NCI-H1092 (cell line): ENCODE data around the gene EXOC4.

Experiments
- DNase-seq: peaks from one replicate; lab custom pipeline; 2025; lab: John Stamatoyannopoulos, UW

The EXOC4 gene

DNA sequence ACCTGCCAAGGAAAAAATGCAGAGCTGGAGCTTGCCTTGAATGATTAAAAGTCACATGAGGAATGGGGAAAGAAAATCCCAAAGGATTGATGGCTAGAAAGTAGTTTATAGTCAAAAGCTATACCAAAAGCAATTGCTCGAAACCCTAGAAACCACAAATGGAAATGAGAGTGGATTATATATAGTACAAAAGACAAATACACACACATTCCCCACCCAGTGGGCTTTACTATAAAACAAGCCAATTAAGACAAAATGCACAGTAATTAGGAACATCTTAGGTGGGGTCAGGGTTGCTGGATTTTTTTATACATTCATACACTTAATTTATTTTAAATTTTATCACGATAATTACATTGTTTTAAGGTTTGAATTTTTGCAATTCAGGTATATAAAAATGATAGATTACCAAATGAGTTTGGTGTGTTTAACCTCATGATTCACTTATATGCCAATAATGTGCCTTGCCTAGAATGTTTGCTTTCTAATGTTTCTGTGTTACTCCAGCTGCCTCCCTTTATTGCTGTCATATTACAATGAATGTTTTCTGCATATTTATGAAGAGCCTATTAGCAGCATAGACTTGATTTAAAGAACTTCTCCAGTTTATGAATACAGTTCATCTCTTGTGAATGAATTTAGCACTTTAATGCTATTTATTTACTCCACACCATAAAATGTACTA lies 421.3 kb downstream of the EXOC4 start:
- no peak for DNase-seq

DNA sequence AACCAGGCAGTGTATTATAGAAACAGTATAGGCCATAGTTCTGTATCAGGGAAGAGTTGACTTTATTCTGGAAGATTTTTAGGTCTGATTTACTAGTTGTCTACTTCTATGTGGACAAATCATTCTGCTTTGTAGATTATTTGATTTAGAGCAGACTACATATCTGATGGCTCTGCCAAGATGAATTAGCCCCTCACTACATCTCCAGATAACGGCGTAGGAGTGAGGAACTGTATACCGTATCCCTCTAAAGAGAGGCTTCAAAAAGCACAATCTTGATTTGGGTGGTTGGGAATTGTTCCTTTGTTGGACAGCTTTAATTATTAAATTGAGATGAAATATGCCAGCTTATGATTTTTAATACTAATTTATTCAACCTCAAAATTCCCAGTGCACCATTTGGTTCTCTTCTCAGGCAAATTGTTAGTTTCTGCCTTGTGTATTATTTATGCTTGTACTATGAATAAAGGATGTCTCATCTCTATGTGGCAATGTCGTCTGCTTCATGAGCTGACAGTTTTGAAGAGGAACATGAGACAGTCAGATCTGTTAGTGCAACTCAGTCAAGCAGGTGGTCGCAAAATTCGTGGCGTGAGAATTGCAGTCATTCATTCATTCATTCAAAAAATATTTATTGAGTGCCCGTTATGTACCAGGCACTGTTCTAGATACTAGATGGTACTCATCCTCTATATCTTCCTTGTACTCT lies 422.8 kb downstream of the EXOC4 start:
- no peak for DNase-seq

DNA sequence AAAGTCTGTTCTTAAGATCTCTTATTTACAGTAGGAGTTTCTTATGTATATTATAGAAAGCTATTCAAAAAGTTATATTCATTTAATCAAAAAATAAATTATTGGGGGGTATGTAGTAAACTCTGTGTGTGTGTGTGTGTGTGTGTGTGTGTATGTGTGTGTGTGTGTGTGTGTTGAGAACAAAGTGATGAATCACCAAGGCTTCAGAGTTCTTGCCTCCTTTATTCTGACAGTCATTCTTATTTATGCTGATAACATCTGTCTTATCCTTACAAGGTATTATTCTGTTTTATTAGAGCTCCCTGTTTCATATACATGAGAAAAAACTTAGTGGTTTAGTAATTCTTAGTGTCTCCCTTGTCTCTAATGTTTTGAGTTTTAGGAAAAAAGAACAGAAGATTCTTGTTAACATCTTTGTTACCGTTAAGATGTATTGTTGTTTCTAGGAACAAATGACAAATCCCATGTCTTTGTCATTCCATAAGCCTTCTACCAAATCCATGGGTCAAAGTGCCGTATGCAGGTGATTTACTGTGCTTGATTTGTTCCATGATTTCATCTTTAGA lies 424.0 kb downstream of the EXOC4 start:
- no peak for DNase-seq

DNA sequence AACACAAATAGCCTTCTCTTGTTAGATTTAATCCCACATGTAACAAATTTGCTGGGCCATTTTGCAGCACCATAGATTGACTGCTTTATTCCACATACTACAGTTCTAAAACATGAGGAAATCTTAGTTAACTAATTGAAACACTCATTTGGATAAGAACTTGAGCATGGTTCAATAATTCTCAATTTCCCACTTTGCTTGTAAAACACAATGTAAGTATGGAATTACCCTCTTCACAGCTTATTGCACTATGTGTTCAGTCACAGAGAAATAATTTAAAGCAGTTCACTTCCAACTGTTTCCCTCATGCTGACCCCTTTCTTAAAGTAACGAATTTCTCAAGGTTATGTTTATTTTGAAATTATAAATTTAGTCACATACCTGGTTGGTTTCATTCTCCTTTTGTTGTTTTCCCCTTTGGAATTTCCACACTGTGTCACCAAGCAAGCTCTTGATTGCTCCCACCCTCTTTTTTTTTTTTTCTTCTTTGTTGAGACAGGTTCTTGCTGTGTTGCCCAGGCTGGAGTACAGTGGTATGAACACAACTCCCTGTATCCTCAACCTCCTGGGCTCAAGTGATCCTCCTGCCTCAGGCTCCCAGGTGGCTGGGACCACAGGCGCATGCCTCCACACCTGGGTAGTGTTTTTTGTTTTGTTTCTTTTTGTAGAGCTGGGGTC lies 425.4 kb downstream of the EXOC4 start:
- no peak for DNase-seq

DNA sequence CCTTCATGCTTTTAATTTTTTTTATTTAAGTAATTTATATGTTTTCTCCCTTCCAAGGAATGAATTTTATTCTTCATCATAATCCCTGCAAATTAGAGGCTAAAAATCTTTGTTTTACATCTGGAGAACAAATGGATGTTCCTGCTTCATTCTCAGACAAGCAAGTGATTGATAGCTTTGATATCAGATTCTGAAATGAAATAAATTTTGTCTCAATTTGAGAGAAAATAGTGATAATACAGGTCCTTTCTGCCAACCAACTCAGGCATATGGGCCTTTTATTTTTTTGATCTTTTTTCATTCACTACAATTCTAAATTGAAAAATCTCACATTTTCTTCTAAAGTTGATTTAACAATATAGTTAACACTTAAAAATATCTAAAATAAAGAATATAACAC lies 427.1 kb downstream of the EXOC4 start:
- no peak for DNase-seq

DNA sequence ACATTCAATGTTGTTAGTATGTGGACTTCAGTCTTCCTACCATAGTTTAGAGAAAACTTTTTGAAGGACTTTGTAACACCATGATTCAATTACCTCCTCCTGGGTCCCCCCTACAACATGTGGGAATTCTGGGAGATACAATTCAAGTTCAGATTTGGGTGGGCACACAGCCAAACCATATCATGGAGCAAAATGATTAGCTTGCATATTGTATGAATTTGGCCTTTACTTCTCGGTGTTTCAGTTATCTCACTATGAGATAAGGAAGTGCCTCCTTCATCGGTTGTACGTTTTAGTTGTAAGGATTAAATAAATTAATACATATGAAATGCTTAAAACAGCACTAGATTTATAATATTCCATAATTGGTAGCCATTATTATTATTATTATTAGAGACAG lies 428.7 kb downstream of the EXOC4 start:
- DNase-seq, result no peak

DNA sequence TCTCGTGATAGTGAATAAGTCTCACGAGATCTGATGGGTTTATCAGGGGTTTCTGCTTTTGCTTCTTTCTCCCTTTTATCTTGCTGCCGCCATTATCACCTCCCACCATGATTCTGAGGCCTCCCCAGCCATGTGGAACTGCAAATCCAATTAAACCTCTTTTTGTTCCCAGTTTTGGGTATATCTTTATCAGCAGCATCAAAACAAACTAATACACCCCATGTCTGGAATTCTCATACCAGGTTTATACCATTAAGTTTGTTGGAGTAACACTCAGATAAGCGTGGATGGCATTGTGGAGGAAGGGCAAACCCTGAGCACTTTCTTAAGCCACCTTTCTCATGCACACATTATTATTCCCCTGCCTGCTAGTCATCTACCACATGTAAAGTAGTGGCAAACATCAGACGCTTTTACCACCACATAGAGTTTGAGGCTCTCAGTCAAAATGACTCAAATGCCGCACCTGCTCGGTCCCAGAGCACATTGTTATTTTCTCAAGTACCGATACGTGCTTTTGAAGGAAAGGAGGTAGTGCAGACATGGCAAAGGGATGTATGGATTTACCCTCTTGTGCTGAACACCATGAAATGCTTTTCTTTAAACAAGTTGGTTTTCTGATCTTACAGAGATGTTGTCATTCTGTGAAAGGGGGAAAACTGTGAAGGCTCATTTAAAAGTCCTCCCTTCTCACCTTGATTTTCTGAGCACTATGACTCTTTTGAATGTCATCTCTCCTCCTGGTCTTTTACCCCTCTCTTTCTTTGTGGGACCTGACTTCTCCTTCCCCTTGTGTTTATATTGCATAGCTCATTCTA lies 429.7 kb downstream of the EXOC4 start:
- no peak for DNase-seq

DNA sequence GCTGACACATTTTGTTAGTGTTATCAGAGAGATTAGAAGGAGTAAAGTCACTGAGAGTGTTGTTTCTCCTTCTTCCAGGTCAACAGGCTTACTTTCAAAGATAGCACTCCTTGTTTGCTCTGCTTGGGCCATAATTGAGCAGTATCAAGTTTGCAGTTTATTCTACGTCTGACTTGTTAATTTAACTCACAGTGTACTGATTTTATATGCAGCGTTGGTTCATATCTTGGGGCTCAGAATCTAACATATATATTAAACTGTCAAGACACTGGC lies 430.2 kb downstream of the EXOC4 start:
- no peak for DNase-seq

DNA sequence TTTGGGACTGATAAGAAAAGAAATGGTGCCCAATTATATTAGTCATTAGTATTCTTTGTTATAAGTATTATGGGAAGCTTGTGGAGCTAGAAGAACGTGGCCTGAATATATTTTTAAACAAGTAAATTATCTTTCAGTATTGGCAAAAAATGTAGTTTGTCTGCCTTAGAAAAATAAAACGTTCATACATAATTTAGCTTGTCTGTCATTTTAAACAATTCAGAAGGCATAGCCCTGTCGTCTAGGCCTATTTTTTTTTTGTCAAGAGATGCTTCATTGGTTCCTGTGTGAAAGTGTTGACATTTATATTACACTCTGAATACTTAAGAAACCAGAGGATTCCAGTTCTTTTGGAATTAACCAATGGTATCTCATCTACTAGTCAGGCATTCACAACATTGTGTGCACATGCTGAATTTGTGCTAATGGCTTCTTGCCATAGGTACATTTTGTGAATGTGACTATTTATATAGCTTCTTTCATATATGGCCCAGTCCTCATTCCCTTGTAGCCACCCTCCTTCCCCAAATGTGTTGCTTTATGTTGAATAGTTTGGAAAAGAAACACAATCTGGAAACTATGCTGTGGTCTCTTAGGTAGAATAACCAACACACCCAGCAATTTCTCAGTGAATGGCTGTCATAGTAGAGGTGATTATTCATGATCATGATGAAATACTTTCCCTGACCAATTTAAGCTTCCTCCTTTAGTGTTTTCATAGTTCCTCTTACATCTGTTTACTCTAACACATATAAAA lies 435.8 kb downstream of the EXOC4 start:
- DNase-seq, result no peak

DNA sequence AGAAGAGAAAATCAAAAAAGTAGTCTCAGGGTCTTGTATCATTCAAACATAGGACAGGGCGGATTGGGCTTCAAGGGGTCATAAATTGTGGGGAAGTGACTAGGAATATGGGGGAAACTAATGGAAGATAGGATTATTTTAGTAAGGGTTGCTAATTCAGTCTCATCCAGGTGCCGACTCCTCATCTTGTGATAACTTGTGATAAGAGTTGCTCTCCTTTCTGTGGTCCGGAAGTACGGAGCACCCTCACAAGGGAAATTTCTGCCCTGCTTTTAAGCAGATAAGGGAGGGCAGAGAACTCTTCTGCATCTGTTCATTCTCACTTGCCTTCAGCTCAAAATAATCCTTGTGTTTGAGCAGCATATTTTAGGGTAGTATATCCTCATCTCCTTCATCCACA lies 437.9 kb downstream of the EXOC4 start:
- no peak for DNase-seq

DNA sequence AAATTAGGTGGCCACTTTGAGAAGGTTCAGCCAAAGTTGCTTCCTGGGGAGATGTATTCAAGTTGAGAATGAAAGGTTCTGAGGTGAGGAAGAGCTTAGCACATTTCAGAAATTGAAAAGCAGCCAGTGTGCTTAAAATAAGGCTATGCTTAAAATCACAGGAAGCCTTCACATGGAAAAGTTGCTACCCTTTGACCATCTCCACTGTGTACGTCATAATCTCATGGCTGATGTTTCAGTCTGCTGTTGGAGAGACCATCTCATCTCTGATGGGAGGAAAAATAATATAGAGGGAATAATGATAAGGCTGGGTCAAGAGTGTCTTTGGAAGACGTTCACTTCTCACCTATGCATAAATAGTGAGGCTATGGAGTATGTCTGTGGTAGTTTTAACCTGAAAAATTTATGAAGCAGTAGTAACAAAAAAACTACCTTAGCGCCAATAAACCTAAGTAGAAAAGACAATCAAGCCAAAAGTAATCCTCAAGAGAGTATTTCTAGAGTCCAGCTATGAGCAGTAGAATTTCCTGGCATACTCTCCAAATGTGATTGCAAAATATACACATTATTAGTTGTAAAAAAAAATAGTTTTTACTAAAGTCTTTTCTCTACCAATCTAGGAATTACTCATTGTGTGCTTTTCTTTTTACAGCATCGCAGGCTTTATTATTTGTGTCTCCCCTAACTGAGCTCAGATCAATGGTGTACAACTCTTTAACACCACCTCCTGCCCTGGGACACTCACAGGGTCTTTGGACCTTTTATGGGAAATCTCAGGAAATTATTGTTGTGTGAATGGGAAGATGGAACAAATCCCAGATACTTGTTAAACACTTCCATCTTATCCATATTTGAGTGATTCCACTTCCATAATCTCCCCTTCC lies 439.1 kb downstream of the EXOC4 start:
- DNase-seq, result no peak

DNA sequence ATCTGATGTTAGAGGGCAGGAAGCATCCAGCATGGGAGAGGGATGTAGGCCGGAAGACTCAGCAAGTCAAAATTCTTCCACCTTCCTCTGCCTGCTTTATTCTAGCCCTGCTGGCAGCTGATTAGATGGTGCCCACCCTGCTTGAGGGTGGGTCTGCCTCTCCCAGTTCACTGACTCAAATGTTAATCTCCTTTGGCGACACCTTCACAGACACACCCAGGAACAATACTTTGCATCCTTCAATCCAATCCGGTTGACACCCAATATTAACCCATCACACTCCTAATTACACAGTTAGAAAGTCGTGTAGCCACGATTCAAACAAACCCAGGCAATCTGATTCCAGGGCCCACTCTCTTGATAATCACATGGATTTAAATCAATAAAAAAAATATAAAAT lies 440.4 kb downstream of the EXOC4 start:
- DNase-seq, result no peak

DNA sequence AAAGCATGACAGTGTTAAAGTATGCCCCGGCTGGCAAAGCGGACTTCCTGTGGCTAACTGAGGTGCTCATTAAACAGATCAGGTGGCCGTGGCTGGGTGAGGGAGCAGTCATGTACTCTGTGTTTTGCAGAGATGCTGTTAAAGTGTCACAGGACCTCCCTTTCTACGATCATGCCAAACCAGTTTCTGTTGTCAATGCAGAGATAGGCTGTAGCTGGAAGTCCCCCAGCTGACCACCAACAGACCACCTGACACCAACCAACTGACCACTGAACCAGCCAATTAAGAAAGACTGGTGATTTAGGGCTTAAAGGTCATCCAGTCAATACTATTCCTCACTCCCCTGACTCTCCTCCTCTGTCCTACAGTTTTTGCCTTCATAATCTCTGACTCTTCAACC lies 443.2 kb downstream of the EXOC4 start:
- no peak for DNase-seq

DNA sequence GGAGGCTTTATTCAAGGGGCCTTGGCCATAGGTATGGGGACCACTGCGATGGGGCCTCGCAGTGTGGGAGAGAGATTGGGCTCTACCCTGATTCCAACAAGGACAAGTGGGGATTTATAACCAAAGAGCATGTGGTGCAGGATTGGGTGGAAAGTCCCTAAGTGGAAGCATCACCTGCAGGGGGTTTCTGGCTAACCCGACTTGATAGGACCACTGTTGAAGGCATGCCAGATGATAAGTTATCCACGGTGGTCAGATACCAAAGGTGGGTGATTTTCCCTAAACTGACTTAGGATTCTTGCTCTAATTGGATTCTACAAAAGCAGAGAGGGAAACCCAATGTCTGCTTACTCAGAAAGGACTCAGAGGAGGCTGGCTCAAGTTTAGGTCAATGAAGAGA lies 444.7 kb downstream of the EXOC4 start:
- DNase-seq, result no peak

DNA sequence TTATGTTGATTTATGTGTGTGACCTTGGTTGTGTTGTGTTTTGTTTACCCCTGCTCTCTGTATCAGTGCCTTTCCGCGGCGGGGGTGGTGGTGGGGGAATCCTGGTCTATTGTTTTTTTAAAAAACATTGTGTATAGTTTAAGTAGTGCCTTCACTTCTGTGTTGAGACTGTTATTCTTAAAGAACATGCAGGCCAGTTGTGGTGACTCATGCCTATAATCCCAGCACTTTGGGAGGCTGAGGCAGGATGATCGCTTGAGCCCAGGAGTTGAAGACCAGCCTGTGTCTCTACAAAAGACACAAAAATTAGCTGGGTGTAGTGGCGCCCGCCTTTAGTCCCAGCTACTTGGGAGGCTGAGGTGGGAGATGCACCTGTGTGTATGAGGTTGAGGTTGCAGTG lies 445.2 kb downstream of the EXOC4 start:
- no peak for DNase-seq

DNA sequence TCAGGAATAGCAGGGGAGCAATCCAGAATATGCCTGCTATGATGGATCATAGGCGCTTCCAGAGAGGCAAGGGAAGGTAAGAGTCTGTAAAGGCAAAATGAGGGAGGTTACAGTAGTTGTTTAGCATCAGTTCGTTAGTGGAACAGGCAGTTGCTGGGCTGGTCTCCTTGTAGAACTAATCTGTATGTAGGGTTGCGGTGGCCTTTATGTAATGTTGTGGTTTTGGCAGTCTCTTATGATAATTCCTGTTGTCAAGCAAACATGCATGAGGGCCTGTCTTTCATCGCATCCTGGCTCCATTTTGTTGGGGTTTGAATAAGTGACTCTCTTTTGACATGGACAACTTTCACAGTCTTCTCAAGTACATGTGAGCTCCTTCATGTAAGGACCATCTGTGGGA lies 446.5 kb downstream of the EXOC4 start:
- DNase-seq, result no peak

DNA sequence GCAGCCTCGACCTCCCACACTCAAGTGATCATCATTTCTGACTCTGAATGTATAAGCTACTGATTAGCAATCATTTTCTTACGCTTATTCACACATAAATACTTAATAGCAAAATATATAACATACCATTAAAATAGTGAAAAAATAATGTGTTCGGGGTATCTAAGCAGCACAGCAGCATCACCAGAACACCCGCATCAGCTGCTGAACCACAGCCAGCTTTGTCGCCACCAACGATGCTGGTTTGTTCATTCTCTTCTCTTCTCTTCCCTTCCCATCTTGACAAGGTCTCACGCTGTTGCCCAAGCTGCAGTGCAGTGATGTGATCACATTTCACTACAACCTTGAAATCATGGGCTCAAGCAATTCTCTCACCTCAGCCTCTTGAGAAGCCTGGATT lies 449.2 kb downstream of the EXOC4 start:
- no peak for DNase-seq

DNA sequence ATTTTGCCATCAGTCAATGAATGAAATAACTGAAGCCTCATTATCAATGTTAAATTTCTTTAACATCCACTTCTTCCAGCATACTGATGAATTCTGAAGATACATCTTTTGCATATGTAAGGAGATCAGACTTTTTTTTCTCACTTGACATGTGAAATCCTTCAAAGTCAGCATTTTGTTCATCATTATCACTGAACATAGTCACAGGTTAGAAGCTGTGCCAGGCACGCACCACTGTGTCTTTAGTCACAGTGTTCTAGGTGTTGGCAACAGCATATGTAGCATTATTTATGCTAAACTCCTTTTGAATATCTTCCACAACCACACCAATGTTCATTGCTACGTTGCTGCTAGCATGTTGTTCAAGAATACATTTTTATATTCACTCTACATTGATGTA lies 450.1 kb downstream of the EXOC4 start:
- DNase-seq, result no peak

DNA sequence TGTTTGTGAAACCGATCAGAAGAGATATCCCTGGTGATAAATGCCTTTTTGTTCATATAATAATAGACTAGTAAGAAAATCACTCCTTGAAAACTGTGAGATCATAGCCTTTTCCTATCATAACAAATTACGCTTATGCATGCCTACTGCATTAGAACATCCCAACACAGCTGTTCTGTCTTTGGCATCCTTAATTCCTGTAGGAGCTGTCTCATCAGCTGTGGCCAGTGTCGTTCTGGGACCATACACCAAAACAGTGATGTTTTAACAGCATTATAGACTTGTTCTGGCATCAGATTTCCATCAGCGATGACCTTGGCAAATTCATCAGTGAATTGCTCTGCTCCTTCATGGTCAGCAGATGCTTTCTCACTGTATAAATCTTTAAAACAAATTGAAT lies 450.7 kb downstream of the EXOC4 start:
- DNase-seq, result no peak

DNA sequence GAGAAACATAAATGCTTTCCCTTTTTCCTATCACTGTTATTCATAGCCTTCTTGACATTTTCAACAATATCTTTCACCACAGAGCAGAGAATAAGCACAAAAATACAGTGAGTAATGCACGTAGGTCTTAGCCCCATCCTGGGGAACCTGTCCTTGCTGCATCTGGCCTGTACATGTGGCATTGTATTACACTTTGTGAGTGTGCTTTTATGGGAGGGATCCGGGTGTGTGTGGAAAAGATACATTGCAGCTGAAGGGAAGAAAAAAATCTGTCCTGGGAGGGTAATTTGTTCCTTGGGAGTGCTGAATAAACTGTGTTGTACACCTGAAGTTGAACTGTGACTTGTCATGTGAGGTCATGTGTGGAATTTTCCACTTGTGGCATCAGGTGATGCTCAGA lies 451.6 kb downstream of the EXOC4 start:
- DNase-seq, result no peak

DNA sequence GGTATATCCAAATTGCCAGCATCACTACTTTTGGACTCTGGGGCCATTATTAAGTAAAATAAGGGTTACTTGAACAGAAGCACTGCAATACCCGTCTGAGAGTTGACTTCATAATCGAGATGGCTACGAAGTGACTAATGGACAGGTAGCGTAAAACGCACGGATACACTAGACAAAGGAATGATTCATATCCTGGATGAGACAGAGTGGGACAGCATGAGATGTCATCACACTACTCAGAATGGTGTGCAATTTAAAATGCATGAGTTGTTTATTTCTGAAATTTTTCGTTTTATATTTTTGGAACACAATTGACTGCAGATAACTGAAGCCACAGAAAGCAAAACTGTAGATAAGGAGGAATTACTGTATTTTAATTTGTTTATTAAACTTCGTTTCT lies 452.7 kb downstream of the EXOC4 start:
- DNase-seq, result no peak
